Measurements from ENCODE around the gene EME2. TPM values are rescaled to one million over a fixed set of nuclear protein-coding genes. Genes with fewer than 3 reads are reported as not detected.
A peak's percentile ranks its signal among the peaks of the same experiment; 100 is the strongest.

EME2 gene
- total RNA-seq, 1 donor from 2014 or later, result 5.2 TPM

DNA sequence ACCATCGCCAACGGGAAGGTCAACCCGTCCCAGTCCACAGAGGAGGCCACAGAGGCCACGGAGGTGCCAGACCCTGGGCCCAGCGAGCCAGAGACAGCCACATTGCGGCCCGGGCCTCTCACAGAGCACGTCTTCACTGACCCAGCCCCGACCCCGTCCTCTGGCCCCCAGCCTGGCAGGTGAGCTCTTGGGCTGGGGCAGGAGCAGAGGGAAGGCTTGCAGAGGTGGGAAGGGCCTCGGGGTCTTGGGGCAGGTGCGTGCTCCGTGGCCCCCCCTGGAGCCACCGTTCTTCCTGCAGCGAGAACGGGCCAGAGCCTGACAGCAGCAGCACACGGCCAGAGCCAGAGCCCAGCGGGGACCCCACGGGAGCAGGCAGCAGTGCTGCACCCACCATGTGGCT lies 6.4 kb upstream of the EME2 start:
- Histone ChIP-seq H3K36me3 (ENCODE audit: control insufficient read depth in 3 of 3, insufficient read depth in 3 of 3, low read length in 3 of 3) (peaks cover 38 to 53% (median 50%) of the 10 kb centered on the region in 3 donors), H3K27me3 (ENCODE audit: control insufficient read depth in 3 of 3, insufficient read depth in 3 of 3, low read length in 3 of 3) (no peaks in the 10 kb centered on the region), H3K4me3 (ENCODE audit: low read length in 3 of 3) (no peak overlapping the region), H3K27ac (ENCODE audit: low read depth, low read length) (no peak overlapping the region), H3K9ac (ENCODE audit: low read depth in 1 of 3, low read length in 3 of 3) (no peak overlapping the region), H3K9me3 (ENCODE audit: control insufficient read depth in 3 of 3, low read length in 3 of 3) (no peaks in the 10 kb centered on the region), H3K4me1 (ENCODE audit: control insufficient read depth in 3 of 3, insufficient read depth in 3 of 3, low read length in 3 of 3) (peaks cover 6 to 14% (median 11%) of the 10 kb centered on the region in 3 donors)

DNA sequence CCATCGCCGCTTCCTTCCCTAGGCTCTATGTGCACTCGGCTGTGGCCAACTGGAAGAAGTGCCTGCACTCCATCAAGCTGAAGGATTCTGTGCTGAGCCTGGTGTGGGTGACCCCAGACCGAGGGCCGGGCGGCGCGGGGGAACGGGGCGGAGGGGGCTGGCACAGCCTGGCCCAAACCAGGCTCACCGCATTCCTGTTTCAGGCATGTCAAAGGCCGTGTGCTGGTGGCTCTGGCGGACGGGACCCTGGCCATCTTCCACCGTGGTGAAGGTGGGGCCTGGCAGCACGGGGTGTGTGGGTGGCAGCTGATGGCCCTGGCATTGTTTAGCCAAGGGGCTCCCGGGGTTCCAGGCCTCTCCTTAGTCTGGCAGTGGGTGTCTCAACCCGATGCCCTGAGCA lies 5.9 kb upstream of the EME2 start:
- Histone ChIP-seq H3K4me1 (ENCODE audit: control insufficient read depth in 3 of 3, insufficient read depth in 3 of 3, low read length in 3 of 3) (peaks cover 6 to 15% (median 11%) of the 10 kb centered on the region in 3 donors), H3K36me3 (ENCODE audit: control insufficient read depth in 3 of 3, insufficient read depth in 3 of 3, low read length in 3 of 3) (peaks cover 38 to 53% (median 49%) of the 10 kb centered on the region in 3 donors), H3K9me3 (ENCODE audit: control insufficient read depth in 3 of 3, low read length in 3 of 3) (no peaks in the 10 kb centered on the region), H3K9ac (ENCODE audit: low read depth in 1 of 3, low read length in 3 of 3) (no peak overlapping the region), H3K27ac (ENCODE audit: low read depth, low read length) (no peak overlapping the region), H3K27me3 (ENCODE audit: control insufficient read depth in 3 of 3, insufficient read depth in 3 of 3, low read length in 3 of 3) (no peaks in the 10 kb centered on the region), H3K4me3 (ENCODE audit: low read length in 3 of 3) (no peak overlapping the region)

DNA sequence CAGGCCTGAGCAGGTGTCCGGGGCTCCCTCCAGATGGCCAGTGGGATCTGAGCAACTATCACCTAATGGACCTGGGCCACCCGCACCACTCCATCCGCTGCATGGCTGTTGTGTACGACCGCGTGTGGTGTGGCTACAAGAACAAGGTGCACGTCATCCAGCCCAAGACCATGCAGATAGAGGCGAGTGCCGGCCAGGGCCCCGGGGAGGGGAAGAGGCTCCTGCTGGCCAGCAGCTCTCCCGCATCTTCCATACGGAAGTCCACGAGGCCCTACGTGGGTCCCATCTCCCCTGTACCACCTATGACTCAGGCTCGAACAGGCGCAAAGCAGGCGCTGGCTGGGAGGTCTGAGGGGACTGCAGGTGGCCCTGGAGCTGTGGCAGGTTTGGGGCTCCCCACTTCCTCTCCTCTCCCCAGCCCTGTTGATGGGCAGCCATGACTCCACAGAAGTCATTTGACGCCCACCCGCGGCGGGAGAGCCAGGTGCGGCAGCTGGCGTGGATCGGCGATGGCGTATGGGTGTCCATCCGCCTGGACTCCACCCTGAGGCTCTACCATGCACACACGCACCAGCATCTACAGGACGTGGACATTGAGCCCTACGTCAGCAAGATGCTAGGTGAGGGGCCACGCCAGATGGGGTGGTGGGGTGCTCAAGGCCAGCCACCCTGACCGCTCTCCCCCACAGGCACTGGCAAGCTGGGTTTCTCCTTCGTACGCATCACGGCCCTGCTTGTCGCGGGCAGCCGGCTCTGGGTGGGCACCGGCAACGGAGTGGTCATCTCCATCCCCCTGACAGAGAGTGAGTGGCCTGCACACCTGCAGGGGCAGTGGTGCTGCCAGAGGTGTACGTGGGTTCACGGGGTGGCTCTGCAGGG lies 5.3 kb upstream of the EME2 start:
- Histone ChIP-seq H3K4me3 (ENCODE audit: low read length in 3 of 3) (no peak overlapping the region), H3K27ac (ENCODE audit: low read depth, low read length) (no peak overlapping the region), H3K9ac (ENCODE audit: low read depth in 1 of 3, low read length in 3 of 3) (no peak overlapping the region), H3K9me3 (ENCODE audit: control insufficient read depth in 3 of 3, low read length in 3 of 3) (no peaks in the 10 kb centered on the region), H3K4me1 (ENCODE audit: control insufficient read depth in 3 of 3, insufficient read depth in 3 of 3, low read length in 3 of 3) (peaks cover 13 to 21% (median 18%) of the 10 kb centered on the region in 3 donors), H3K27me3 (ENCODE audit: control insufficient read depth in 3 of 3, insufficient read depth in 3 of 3, low read length in 3 of 3) (no peaks in the 10 kb centered on the region), H3K36me3 (ENCODE audit: control insufficient read depth in 3 of 3, insufficient read depth in 3 of 3, low read length in 3 of 3) (peaks cover 35 to 51% (median 46%) of the 10 kb centered on the region in 3 donors)

DNA sequence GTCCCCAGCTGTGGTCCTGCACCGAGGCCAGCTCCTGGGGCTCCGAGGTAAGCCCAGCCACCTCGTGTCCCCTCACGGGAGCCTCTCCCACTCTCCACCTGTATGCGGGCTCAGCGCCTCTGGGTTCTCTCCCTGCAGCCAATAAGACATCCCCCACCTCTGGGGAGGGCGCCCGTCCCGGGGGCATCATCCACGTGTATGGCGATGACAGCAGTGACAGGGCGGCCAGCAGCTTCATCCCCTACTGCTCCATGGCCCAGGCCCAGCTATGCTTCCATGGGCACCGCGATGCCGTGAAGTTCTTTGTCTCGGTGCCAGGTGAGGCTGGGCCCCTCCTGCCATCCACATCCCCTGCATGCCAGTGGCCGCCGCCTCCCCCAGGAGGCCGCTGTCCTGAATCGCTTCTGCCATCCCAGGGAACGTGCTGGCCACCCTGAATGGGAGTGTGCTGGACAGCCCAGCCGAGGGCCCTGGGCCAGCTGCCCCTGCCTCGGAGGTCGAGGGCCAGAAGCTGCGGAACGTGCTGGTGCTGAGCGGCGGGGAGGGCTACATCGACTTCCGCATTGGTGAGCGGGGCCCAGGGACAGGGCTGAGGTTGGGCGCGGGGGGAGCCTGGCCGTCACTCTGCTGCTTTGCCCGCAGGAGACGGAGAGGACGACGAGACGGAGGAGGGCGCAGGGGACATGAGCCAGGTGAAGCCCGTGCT lies 4.4 kb upstream of the EME2 start:
- Histone ChIP-seq H3K27me3 (ENCODE audit: control insufficient read depth in 3 of 3, insufficient read depth in 3 of 3, low read length in 3 of 3) (no peaks in the 10 kb centered on the region), H3K9ac (ENCODE audit: low read depth in 1 of 3, low read length in 3 of 3) (no peak overlapping the region), H3K4me1 (ENCODE audit: control insufficient read depth in 3 of 3, insufficient read depth in 3 of 3, low read length in 3 of 3) (peaks cover 13 to 24% (median 20%) of the 10 kb centered on the region in 3 donors), H3K4me3 (ENCODE audit: low read length in 3 of 3) (no peak overlapping the region), H3K27ac (ENCODE audit: low read depth, low read length) (no peak overlapping the region), H3K9me3 (ENCODE audit: control insufficient read depth in 3 of 3, low read length in 3 of 3) (no peaks in the 10 kb centered on the region), H3K36me3 (ENCODE audit: control insufficient read depth in 3 of 3, insufficient read depth in 3 of 3, low read length in 3 of 3) (peaks cover 31 to 43% (median 40%) of the 10 kb centered on the region in 3 donors)

DNA sequence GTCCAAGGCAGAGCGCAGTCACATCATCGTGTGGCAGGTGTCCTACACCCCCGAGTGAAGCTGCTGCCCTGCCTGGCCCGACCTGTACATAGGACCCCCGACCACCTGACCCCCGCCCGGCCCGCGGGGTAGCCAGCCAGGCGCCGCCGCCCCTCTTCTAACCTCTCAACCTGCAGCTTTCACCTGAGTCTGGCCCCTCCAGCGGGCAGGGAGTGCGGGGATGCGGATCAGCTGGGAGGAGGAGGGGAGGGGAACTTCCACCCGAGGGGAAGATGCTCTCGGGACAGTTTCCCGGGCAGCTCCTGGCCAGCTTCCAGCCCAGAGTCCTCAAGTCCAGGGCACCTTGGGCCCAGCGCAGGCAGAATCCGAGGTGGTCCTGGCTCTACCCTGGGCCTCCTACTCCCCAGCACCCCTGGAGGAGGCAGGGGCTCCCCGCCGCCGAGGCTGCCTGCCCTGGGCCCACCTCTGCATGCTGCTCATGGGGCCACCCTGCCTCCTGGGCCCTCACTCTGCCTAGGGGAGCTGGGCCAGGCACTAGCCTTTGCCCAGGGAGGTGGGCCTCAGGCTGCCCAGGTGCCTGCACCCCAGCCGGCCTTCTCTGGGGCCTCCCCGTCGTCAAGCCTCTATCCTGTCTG lies 3.7 kb upstream of the EME2 start:
- Histone ChIP-seq H3K27ac (ENCODE audit: low read depth, low read length) (no peak overlapping the region), H3K36me3 (ENCODE audit: control insufficient read depth in 3 of 3, insufficient read depth in 3 of 3, low read length in 3 of 3) (peaks cover 30 to 42% (median 40%) of the 10 kb centered on the region in 3 donors)

DNA sequence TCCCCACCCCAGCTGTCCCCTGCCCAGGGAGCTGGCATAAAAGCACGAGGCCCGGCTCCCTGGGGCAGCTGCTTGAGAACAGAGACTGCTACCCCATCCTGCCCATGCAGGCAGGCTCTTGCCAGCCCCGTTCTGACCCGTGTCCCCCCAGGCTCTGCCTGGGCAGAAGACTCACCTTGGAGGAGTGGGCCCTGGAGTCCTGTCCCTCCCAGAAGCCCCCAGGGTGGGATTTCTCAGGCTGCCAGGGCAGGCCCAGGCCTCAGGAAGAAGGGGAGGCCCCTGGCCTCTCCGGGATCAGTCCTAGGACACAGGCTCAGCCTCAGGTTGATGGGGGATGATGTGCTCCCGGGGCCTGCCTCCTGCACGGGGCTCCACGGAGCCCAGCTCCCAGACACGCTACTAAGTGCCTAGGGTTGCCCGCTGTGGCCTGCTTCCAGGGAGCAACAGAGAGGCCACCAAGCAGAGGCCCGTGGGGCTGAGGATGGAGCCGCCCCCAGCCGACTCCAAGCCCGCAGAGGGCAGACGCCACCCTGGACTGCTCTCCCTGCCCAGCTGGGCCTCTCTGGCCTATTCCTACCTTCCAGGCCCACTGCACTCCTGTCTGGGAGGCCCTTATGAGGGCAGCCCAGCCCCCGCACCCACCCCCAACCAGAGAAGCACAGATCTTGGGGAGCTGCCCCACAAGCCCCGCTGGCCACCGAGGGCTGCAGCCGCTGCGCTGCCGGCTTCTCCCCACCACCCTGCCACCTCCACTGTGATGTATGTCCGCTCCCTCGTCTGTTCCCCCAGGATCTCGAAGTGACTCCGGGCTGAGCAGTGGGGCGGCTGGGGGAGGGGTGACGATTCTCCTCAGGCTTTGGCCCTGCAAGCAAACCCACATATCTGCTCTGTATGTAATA lies 3.0 kb upstream of the EME2 start:
- peak overlapping the region in 2 of 3 donors; percentile 70 to 95 for H3K9ac ChIP-seq (ENCODE audit: low read depth in 1 of 3, low read length in 3 of 3)
- peak overlapping the region in 2 of 3 donors; percentile 6 to 90 for H3K4me3 ChIP-seq (ENCODE audit: low read length in 3 of 3)

More for the DNA sequence above, 3.7 kb upstream of the EME2 start:
- Histone ChIP-seq H3K4me3 (ENCODE audit: low read length in 3 of 3) (no peak overlapping the region), H3K9ac (ENCODE audit: low read depth in 1 of 3, low read length in 3 of 3) (no peak overlapping the region), H3K4me1 (ENCODE audit: control insufficient read depth in 3 of 3, insufficient read depth in 3 of 3, low read length in 3 of 3) (peaks cover 18 to 30% (median 24%) of the 10 kb centered on the region in 3 donors), H3K27me3 (ENCODE audit: control insufficient read depth in 3 of 3, insufficient read depth in 3 of 3, low read length in 3 of 3) (no peaks in the 10 kb centered on the region), H3K9me3 (ENCODE audit: control insufficient read depth in 3 of 3, low read length in 3 of 3) (no peaks in the 10 kb centered on the region)

DNA sequence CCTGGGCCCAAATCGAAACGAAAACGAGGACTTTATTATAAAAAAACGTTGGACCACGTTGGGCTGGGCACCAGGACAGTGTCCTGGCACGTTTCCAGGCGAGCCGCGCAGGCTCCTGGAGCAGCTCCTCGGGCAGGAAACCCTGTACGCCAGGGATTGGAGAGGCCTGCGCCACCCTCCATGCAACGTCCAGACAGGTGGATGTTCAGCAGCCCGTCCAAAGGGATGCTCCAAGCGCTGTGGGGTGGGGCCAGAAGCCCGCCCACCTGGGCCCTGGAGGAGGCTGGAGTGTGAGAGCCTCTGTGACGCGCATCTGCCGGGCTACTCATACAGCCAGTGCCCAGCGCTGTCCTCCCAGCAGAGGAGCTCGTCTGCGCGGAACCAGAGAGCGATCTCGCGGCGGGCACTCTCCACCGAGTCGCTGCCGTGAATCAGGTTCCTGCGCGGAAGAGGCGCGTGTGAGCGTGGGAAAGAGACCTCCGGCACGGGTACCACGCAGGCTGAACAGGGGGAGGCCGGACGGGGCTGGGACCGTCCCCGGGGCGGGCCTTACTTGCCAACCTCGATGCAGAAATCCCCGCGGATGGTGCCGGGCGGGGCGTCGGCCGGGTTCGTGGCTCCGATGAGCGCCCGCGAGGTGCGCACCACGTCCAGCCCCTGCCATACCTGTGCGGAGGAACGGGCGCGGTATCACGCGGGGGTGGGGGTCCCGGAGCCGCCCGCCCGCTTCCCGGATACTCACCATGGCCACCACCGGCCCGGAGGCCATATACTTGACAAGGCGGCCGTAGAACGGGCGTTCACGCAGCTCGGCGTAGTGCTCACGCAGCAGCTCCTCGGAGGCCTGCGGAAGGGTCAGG lies 2.1 kb upstream of the EME2 start:
- Histone ChIP-seq H3K27ac (ENCODE audit: low read depth, low read length) (peak overlapping the region; percentile 30), H3K36me3 (ENCODE audit: control insufficient read depth in 3 of 3, insufficient read depth in 3 of 3, low read length in 3 of 3) (peaks cover 27 to 34% (median 32%) of the 10 kb centered on the region in 3 donors), H3K4me1 (ENCODE audit: control insufficient read depth in 3 of 3, insufficient read depth in 3 of 3, low read length in 3 of 3) (peaks cover 29 to 47% (median 37%) of the 10 kb centered on the region in 3 donors), H3K9me3 (ENCODE audit: control insufficient read depth in 3 of 3, low read length in 3 of 3) (no peaks in the 10 kb centered on the region), H3K4me3 (ENCODE audit: low read length in 3 of 3) (peak overlapping the region; percentile 66 to 90 (median 90)), H3K9ac (ENCODE audit: low read depth in 1 of 3, low read length in 3 of 3) (peak overlapping the region; percentile 70 to 95 (median 70)), H3K27me3 (ENCODE audit: control insufficient read depth in 3 of 3, insufficient read depth in 3 of 3, low read length in 3 of 3) (no peaks in the 10 kb centered on the region)

More for the DNA sequence above, 3.0 kb upstream of the EME2 start:
- H3K4me1 ChIP-seq (ENCODE audit: control insufficient read depth in 3 of 3, insufficient read depth in 3 of 3, low read length in 3 of 3), result peaks cover 26 to 38% (median 32%) of the 10 kb centered on the region in 3 donors
- H3K27ac ChIP-seq (ENCODE audit: low read depth, low read length), result no peak overlapping the region
- H3K9me3 ChIP-seq (ENCODE audit: control insufficient read depth in 3 of 3, low read length in 3 of 3), result no peaks in the 10 kb centered on the region
- H3K27me3 ChIP-seq (ENCODE audit: control insufficient read depth in 3 of 3, insufficient read depth in 3 of 3, low read length in 3 of 3), result no peaks in the 10 kb centered on the region
- H3K36me3 ChIP-seq (ENCODE audit: control insufficient read depth in 3 of 3, insufficient read depth in 3 of 3, low read length in 3 of 3), result peaks cover 29 to 34% (median 34%) of the 10 kb centered on the region in 3 donors

DNA sequence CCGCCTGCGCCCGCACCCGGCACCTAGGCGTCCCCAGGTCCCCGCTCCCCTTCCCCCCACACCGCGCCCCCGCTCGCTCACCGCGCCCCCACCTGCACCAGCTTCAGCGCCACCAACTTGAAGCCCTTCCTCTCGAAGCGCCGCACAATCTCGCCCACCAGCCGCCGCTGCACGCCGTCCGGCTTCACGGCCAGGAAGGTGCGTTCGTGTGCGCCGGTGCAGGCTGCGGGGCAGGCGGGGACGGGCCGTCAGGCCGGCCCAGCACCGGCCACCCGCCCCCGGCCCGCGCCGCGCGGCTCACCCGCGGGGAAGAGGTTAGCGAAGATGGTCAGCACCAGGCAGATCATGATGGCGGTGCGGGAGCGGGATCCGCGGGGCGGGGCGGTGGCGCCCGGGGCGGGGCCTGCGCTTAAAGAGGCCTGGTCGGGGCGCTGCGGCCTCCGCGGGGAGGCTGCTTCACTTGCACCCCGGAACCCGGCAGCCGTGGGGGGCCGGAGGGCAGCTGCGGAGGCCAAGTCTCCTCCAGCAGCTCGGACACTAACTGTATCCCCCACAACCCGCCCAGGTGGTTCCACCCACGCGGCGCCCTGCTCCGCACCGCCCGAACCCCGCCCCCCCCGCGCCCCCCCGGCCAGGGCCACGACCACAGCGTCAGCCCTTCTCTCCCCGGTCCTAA lies 1.3 kb upstream of the EME2 start, which contains the start of gene NME3:
TSS of gene NME3 (minus strand) at position 356 of the 676 bp plus-strand sequence. CDS start at position 347, 9 bp downstream.
- H3K9me3 ChIP-seq (ENCODE audit: control insufficient read depth in 3 of 3, low read length in 3 of 3), result no peaks in the 10 kb centered on the region
- H3K36me3 ChIP-seq (ENCODE audit: control insufficient read depth in 3 of 3, insufficient read depth in 3 of 3, low read length in 3 of 3), result peaks cover 25 to 35% (median 30%) of the 10 kb centered on the region in 3 donors
- H3K27ac ChIP-seq (ENCODE audit: low read depth, low read length), result peak within 1 kb of the TSS; percentile 30
- peaks cover 29 to 49% (median 37%) of the 10 kb centered on the region in 3 donors for H3K4me1 ChIP-seq (ENCODE audit: control insufficient read depth in 3 of 3, insufficient read depth in 3 of 3, low read length in 3 of 3)
- no peaks in the 10 kb centered on the region for H3K27me3 ChIP-seq (ENCODE audit: control insufficient read depth in 3 of 3, insufficient read depth in 3 of 3, low read length in 3 of 3)
- peak within 1 kb of the TSS; percentile 67 to 90 (median 90) for H3K4me3 ChIP-seq (ENCODE audit: low read length in 3 of 3)
- peak within 1 kb of the TSS; percentile 74 to 95 (median 83) for H3K9ac ChIP-seq (ENCODE audit: low read depth in 1 of 3, low read length in 3 of 3)

All from skeletal muscle tissue (tissue), 4 donors.